GM23338 (cell line): ENCODE data around the gene ZBTB5.

ENCODE experiments used
- NANOG ChIP-seq: IDR thresholded peaks from 2 replicates; pipeline ENCODE4 v1.6.1; 2016; ENCODE audit warnings: antibody characterized with exemption, borderline replicate concordance
- TF ChIP-seq, protein P1 (sequence below), 2 experiments: fragments of 200-600 bp in 1 of 2; sonication (generic) in 1 of 2; conservative IDR thresholded peaks; 2 replicates each; pipeline versions ENCODE4 v1.5.1 to v1.6.1; 2016 to 2017; ENCODE audit warnings: antibody characterized with exemption in 2 of 2, low read depth in 2 of 2, mild to moderate bottlenecking in 2 of 2, moderate library complexity in 1 of 2

GRCh38 chr9:37398464-37399025 is 66.7 kb downstream of the ZBTB5 start:
- TF ChIP-seq, protein P1, sequence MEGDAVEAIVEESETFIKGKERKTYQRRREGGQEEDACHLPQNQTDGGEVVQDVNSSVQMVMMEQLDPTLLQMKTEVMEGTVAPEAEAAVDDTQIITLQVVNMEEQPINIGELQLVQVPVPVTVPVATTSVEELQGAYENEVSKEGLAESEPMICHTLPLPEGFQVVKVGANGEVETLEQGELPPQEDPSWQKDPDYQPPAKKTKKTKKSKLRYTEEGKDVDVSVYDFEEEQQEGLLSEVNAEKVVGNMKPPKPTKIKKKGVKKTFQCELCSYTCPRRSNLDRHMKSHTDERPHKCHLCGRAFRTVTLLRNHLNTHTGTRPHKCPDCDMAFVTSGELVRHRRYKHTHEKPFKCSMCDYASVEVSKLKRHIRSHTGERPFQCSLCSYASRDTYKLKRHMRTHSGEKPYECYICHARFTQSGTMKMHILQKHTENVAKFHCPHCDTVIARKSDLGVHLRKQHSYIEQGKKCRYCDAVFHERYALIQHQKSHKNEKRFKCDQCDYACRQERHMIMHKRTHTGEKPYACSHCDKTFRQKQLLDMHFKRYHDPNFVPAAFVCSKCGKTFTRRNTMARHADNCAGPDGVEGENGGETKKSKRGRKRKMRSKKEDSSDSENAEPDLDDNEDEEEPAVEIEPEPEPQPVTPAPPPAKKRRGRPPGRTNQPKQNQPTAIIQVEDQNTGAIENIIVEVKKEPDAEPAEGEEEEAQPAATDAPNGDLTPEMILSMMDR (conservative IDR thresholded peaks at IDR 0.05; ENCODE audit: low read depth in 2 of 2), result no peak
- no peak for TF ChIP-seq NANOG
